Progenitor cell of endocrine pancreas (in vitro differentiated cells): ENCODE results near the gene KANK2. TPM values are rescaled to one million over a fixed set of nuclear protein-coding genes. Genes with fewer than 3 reads are reported as not detected.
A peak's percentile ranks its signal among the peaks of the same experiment; 100 is the strongest.
"Not testable (repeated sequence)": the region's sequence is repeated elsewhere in the genome, so short reads cannot be mapped to it uniquely, and the experiment has no call there.

Source experiments
- DNase-seq: peaks from one replicate; pipeline ENCODE4 v3.0.0; 2021; ENCODE audit warnings: low spot score; ENCODE audit not compliant: unreplicated experiment
- H3K27ac Mint-ChIP-seq: 2 replicates; pipeline ENCODE4 v1.8.0; 2021; ENCODE audit warnings: mild to moderate bottlenecking, moderate library complexity, mixed read lengths
- H3K27me3 Mint-ChIP-seq: 2 replicates; pipeline ENCODE4 v1.8.0; 2021; ENCODE audit warnings: mixed read lengths
- H3K36me3 Mint-ChIP-seq: 2 replicates; pipeline ENCODE4 v1.8.0; 2022; ENCODE audit warnings: mixed read lengths; ENCODE audit not compliant: insufficient read depth
- H3K4me1 Mint-ChIP-seq: 2 replicates; pipeline ENCODE4 v1.8.0; 2021; ENCODE audit warnings: low read depth, mixed read lengths
- H3K4me3 Mint-ChIP-seq: 2 replicates; pipeline ENCODE4 v1.8.0; 2021; ENCODE audit warnings: low read depth, mild to moderate bottlenecking, moderate library complexity, mixed read lengths
- H3K9me3 Mint-ChIP-seq: 2 replicates; pipeline ENCODE4 v1.8.0; 2021; ENCODE audit warnings: low read depth, mixed read lengths
- total RNA-seq: library from RNA; stranded (reverse); gene quantifications from 2 replicates; pipeline ENCODE4 v1.2.1, GENCODE V29; 2021
- TF ChIP-seq, protein P1 (sequence below): fragments of 200-600 bp; sonication (generic); IDR thresholded peaks from one replicate; pipeline ENCODE4 v1.5.0; 2021; ENCODE audit warnings: antibody characterized with exemption, mild to moderate bottlenecking; ENCODE audit not compliant: unreplicated experiment

Gene KANK2
- total RNA-seq, 1 donor from 2014 or later: 27.6 TPM

DNA sequence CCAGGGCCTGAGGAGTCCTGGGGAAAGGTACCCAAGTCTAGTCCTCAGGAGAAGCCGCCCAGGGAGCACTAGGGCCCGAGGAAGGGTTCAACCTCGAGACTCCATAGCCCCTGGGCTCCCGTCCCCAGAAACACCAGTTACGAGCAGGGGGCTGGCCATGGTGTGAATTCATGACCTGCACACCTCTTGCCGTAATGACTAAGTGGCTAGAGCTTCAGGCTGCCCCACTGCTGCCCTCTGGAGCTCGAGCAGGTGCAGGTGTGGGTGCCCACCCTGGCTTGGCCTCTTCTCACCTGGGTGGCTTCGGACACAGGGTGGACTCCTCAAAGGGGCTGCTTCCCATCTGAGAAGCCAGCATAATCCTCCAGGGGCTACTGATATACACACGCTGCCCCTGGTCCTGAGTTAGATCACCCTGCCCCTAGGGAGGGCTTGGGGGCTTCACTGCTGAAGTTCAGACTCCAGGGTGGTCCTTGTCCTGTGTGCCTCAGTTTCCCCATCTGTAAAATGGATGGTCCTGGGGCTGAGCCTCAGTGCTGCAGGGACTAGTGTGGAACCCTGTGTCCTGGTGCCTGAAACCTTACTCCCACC lies 55.3 kb downstream of the KANK2 start:
- H3K9me3 Mint-ChIP-seq: no peaks in the 10 kb centered on the region
- DNase-seq: no peak
- TF ChIP-seq, protein P1, sequence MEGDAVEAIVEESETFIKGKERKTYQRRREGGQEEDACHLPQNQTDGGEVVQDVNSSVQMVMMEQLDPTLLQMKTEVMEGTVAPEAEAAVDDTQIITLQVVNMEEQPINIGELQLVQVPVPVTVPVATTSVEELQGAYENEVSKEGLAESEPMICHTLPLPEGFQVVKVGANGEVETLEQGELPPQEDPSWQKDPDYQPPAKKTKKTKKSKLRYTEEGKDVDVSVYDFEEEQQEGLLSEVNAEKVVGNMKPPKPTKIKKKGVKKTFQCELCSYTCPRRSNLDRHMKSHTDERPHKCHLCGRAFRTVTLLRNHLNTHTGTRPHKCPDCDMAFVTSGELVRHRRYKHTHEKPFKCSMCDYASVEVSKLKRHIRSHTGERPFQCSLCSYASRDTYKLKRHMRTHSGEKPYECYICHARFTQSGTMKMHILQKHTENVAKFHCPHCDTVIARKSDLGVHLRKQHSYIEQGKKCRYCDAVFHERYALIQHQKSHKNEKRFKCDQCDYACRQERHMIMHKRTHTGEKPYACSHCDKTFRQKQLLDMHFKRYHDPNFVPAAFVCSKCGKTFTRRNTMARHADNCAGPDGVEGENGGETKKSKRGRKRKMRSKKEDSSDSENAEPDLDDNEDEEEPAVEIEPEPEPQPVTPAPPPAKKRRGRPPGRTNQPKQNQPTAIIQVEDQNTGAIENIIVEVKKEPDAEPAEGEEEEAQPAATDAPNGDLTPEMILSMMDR: no peak
- no peak overlapping the region for H3K4me3 Mint-ChIP-seq
- no peak overlapping the region for H3K27ac Mint-ChIP-seq
- H3K36me3 Mint-ChIP-seq: peaks cover 6% of the 10 kb centered on the region
- no peaks in the 10 kb centered on the region for H3K27me3 Mint-ChIP-seq
- H3K4me1 Mint-ChIP-seq: peaks cover 11% of the 10 kb centered on the region

DNA sequence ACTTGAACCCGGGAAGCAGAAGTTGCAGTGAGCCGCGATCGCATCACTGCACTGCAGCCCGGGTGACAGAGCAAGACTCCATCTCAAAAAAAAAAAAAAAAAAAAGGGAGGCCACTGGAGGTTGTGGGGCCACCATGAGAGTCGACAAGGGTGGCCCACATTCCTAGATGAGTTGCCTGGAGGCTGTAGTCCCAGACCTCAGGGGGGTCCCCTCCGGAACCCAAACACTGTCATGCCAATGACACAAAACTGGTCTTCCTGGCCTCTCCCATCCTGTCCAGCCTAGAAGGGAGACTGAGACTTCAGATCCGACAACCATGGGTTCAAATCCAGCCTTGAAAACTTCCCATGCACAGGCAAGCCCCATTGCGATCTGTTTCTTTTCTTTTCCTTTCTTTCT lies 56.4 kb downstream of the KANK2 start:
- no peak for DNase-seq
- Mint-ChIP-seq H3K36me3 (peaks cover 3% of the 10 kb centered on the region), H3K9me3 (no peaks in the 10 kb centered on the region), H3K4me3 (no peak overlapping the region), H3K4me1 (peaks cover 11% of the 10 kb centered on the region), H3K27me3 (no peaks in the 10 kb centered on the region), H3K27ac (no peak overlapping the region)
- TF ChIP-seq, protein P1: no peak

DNA sequence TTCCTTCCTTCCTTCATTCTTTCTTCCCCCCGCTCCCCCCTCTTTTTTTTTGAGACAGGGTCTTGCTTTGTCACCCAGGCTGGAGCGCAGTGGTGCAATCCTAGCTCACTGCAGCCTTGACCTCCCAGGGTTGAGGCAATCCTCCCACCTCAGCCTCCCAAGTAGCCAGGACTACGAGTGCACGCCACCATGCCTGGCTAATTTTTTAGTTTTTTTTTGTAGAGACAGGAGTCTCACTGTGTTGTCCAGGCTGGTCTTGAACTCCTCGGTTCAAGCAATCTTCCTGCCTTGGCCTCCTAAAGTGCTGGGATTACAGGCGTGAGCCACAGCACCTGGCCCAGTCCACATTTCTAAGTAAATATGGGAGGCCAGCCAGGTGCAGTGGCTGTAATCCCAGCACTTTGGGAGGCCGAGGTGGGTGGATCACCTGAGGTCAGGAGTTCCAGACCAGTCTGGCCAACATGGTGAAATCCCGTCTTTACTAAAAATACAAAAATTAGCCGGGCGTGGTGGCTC lies 57.3 kb downstream of the KANK2 start:
- not testable (repeated sequence) for H3K27me3 Mint-ChIP-seq, H3K9me3 Mint-ChIP-seq, H3K36me3 Mint-ChIP-seq, H3K4me3 Mint-ChIP-seq, H3K27ac Mint-ChIP-seq, DNase-seq
- peaks cover 11% of the 10 kb centered on the region for H3K4me1 Mint-ChIP-seq

DNA sequence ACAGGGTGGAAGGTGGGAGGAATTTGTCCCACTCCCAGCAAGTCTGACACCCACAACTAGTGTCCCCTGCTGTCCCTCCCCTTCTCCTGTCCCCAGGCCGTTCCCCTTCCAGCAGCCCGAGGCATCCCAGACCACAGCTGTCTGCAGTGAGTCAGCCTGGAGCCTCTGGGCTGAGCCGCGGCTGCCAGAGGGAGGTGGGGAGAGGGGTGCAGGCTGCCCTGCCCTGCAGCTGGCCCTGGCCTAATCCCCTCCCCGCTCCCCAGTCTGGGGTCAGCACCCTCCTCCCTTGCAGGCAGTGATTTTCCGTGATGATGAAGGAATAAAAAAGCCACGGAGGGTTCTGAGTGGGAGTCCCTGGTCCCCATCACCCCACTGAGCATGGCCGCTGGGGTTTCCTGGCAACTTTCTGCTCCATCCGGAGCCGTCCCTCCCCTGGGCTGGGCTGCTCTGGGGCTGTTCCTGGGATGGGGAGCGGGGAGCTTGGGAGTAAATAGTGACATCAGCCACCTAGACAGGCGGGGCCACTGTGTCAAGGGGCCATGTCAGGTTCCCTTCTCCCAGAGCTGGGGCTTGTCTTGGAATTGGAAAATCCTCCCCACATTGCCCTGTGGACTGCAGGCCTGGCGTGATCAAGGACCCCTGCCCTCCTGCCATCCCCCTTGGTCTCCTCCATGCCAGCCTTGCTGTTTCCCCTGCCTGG lies 58.6 kb downstream of the KANK2 start:
- Mint-ChIP-seq H3K27me3 (no peaks in the 10 kb centered on the region), H3K4me1 (peaks cover 11% of the 10 kb centered on the region), H3K9me3 (no peaks in the 10 kb centered on the region), H3K27ac (peak overlapping the region; percentile 77), H3K4me3 (no peak overlapping the region), H3K36me3 (no peaks in the 10 kb centered on the region)
- TF ChIP-seq, protein P1: no peak
- no peak for DNase-seq

DNA sequence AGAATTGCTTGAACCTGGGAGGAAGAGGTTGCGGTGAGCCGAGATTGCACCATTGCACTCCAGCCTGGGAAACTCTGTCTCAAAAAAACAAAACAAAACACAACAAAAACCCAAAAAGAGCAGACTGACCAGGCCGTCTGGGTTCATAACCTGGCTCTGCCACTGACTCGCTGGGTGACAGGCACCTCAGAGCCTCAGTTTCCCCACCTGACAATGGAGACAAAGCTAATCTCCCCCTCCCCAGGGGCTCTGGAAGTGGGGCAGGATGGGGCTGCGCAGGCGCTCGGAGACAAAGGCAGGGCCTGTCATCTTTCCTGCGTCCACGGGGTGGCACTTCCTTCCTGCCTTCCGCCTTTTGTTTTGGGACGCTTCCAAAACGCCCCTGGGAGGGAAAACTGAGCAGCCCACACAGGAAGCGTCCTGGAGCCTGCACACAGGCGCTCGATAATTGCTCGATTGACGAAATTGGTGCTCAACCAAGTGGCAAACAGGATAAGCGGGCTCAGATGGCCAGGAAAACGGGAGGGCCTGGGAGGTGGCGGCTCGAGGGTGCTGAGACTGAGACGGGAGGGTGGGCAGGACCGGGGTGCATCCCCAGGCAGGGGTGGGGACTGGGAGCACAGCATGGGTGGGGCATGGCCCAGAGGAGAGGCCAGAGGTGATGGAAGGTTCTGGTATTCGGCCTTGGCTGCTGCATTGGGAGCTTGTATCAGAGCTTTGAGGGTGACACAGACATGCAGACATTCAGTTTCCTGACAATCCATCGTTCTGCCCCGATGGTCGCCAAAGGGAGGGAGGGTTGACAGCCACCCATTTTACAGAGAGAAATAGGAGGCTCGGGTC lies 59.6 kb downstream of the KANK2 start:
- H3K27ac Mint-ChIP-seq: peak overlapping the region; percentile 76
- peaks cover 2% of the 10 kb centered on the region for H3K36me3 Mint-ChIP-seq
- TF ChIP-seq, protein P1: peak; percentile 59
- H3K4me3 Mint-ChIP-seq: peak overlapping the region; percentile 78
- no peaks in the 10 kb centered on the region for H3K9me3 Mint-ChIP-seq
- no peaks in the 10 kb centered on the region for H3K27me3 Mint-ChIP-seq
- H3K4me1 Mint-ChIP-seq: peaks cover 11% of the 10 kb centered on the region
- DNase-seq: peak; percentile 42
